ENCODE measurements around the gene POLA1.

The POLA1 gene

DNA sequence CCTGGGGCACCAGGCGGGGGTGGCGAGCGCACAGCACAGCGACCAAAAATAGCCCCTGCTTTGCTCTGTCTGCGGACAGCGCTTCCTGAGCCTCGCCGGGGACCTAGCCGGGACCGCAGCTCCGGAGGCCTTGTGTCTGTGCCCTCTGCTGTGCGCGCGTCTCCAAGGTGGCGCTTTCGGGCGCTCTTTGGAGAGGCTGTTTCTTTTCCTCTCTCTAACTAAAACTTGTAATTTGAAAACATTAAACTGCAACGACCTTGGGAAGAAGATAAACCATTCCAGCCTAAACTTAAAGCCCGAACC is 318.7 kb downstream of the POLA1 start:
- no peak for DNase-seq (ENCODE audit: extremely low read depth, low read depth)
- TF ChIP-seq, protein P1, sequence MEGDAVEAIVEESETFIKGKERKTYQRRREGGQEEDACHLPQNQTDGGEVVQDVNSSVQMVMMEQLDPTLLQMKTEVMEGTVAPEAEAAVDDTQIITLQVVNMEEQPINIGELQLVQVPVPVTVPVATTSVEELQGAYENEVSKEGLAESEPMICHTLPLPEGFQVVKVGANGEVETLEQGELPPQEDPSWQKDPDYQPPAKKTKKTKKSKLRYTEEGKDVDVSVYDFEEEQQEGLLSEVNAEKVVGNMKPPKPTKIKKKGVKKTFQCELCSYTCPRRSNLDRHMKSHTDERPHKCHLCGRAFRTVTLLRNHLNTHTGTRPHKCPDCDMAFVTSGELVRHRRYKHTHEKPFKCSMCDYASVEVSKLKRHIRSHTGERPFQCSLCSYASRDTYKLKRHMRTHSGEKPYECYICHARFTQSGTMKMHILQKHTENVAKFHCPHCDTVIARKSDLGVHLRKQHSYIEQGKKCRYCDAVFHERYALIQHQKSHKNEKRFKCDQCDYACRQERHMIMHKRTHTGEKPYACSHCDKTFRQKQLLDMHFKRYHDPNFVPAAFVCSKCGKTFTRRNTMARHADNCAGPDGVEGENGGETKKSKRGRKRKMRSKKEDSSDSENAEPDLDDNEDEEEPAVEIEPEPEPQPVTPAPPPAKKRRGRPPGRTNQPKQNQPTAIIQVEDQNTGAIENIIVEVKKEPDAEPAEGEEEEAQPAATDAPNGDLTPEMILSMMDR (IDR thresholded peaks at IDR 0.05; ENCODE audit: low read depth, low read length), result no peak

DNA sequence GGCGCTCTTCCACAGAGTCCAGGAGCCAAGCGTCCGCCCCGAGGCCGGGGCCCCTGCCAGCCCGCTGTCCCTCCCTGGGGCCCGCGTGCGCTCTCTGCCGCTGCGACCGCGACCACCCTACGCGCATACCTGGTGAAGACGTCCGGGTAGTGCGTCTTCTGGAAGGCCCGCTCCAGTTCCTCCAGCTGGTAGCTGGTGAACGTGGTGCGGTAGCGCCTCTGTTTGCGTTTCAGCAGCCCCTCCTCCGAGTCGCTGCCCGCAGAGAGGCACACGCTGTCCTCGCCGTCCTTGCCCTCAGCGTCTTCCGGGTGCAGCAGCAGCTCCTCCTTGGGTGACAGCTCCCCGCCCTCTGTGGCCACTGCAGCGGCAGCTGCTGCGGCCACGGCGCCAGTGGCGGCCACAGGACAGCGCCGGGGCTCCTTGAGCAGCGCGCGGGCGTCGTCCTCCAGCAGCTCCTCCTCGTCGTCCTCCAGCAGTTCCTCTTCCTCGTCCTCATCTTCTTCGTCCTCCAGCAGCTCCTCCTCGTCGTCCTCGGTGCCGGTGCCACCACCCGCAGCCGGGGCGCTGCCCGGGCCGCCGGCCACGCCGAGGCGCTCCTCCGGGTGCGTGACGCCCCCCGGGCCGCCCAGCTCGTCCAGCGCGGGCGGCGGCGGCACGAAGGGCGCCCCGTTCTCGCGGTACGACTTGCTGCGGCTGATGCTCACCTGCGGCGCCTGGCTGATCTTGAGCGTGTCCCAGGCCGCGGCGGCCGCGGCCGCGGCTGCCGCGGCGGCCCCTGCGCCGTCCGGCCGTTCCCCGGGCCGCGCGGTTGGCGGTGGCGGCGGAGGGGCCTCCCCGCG is 319.3 kb downstream of the POLA1 start:
- no peak for DNase-seq (ENCODE audit: extremely low read depth, low read depth)
- TF ChIP-seq, protein P1 (IDR thresholded peaks at IDR 0.05; ENCODE audit: low read depth, low read length), result no peak

DNA sequence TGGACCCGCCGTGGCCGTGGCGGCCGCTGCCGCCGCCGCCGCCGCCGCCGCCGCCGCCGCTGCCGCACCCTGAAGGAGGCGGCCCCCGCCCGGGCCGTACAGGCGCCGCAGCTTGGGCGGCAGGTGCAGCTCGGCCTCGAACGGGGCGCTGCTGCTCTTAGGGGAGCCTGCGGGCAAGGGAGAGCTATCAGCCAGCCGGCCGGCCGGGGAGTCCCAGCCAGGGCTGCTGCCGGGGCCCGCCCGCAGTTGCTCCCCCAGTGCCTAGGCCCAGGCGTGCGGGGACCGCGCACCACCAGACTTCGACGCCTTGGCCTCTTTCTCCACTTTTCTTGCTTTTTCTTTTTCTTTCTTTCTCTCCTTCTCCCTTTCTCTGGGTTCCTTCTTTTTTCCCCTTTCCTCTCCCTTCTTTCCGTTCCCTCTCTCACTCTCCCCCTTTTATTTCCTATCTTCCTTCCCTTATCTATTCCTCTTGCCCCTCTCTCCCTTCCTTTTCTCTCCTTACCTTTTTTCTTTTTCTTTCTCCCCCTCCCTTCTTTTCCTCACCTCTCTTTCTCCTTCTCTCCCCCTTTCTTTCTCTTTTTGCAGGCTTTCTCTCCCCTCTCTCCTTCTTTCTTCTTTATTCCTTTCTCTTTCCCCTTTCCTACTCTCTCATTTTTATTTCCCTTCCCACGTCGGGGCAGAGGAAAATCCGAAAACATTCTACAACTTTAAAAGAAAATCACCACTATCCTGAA is 320.1 kb downstream of the POLA1 start:
- no peak for DNase-seq (ENCODE audit: extremely low read depth, low read depth)

DNA sequence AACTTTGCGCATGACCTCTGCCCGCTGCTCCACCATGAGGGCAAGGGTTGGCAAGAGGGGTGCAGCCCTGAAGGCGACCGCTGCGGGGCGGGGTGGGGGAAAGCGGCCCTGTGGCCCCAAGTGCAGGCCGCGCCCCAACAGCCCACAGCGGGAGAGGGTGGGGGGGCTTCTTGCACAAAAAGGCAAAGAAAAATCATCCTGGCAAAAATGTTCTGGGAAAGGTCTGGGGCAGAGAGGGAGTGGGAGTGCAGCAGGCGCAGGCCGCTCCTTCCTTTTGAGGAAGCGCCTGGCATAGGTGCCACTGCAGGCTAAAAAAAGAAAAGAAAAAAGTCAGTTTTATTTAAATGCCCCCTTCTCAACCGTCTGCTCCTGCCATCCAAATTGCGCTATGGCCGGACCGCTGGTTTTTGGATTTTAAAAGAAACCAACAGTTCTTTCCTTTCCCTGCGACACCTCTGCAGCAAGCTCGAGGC is 320.7 kb downstream of the POLA1 start:
- DNase-seq (ENCODE audit: extremely low read depth, low read depth), result no peak
- TF ChIP-seq, protein P1 (IDR thresholded peaks at IDR 0.05; ENCODE audit: low read depth, low read length), result no peak

More for the DNA sequence above, 320.1 kb downstream of the POLA1 start:
- TF ChIP-seq, protein P1 (IDR thresholded peaks at IDR 0.05; ENCODE audit: low read depth, low read length), result no peak

DNA sequence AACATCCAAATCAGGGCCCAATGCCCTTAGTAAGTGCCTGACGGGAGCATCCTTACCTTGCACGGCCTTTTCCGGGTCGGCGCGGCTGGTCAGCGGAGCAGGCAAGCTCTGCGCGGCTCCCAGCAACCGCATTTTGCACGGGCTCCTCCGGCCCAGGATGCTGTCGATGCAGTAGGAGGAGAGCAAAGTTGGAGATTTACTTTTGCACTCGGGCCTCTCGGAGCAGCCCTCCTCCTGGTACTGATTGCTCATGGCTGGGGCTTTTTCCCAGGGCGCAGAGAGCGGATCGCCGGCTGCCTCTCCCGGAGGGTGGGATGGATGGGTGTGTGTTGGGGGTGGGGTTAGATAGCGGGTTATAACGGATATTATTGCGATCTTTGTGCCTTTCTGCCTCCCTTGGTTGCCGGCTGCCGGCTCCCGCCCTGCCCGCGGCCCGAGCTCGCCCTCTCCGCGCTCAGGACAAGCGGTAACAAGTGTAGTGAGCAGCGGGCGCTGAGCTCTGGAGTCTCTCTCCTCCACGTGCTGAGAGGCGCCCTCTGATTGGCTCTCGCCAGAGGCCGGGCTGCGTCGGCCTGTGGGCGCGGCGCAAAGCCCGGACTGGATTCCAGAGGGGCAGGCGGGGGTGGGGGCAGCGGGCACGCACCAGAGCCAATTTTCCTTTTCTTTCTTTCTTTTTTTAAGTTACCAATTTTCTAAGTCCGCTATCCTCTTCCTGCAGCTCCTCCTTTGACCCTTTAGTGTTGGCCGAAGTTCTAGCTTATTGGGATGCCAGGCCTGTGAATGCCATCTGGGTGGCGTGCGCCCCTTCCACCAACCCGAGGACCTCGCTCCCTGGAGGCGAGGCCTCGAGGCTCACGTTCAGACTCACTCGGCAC is 322.0 kb downstream of the POLA1 start, which contains the start of gene ARX:
TSS of gene ARX (minus strand) at position 480 of the 875 bp plus-strand sequence. CDS start at position 252, 228 bp downstream.
- no peak for DNase-seq (ENCODE audit: extremely low read depth, low read depth)
- TF ChIP-seq, protein P1 (IDR thresholded peaks at IDR 0.05; ENCODE audit: low read depth, low read length), result no peak

DNA sequence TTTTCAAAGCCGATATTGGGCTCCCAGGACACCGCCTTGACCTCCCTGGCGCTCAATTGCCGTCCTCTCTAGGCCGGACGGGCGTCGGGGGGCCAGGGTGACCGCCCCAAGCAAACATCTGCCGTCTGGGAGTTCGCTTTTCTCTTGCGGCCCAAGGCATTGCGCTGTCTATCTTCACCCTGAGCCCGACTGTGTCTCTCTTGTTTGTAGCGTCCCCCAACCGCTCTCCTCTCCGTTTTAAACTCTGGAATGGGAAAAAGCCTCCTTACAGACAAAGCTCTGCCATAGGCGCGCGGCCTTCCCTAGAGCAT is 322.6 kb downstream of the POLA1 start:
- TF ChIP-seq, protein P1 (IDR thresholded peaks at IDR 0.05; ENCODE audit: low read depth, low read length), result no peak
- DNase-seq (ENCODE audit: extremely low read depth, low read depth), result no peak

Measured in AG09319 (cell line).